CD8-positive, alpha-beta memory T cell (primary cell): ENCODE results near the gene ACTRT2. TPM values are rescaled to one million over a fixed set of nuclear protein-coding genes. Genes with fewer than 3 reads are reported as not detected.

Experiments
- CTCF ChIA-PET: fragments of 350-600 bp; sonication (Branson Sonifier 250); formaldehyde crosslinking; loops from one replicate; lab custom pipeline; 2021; ENCODE audit warnings: antibody characterized with exemption; lab: Charles Lee
- POLR2A ChIA-PET: fragments of 350-600 bp; sonication (Branson Sonifier 250); formaldehyde crosslinking; loops from one replicate; lab custom pipeline; 2021; ENCODE audit warnings: antibody characterized with exemption; lab: Charles Lee
- DNase-seq, 5 donors: peaks; one replicate each; pipeline versions ENCODE4 v3.0.0 to v3.0.0-alpha.2; 2020 to 2022; ENCODE audit warnings: mixed read lengths in 1 of 5
- H3K27ac ChIP-seq: one replicate; pipeline ENCODE4 v1.7.0; 2013; ENCODE audit warnings: low read depth, mild to moderate bottlenecking, low read length, moderate library complexity
- H3K27me3 ChIP-seq: 2 replicates; pipeline ENCODE4 v1.7.0; 2013; ENCODE audit warnings: low read length, mild to moderate bottlenecking; ENCODE audit not compliant: insufficient read depth, poor library complexity, severe bottlenecking
- H3K36me3 ChIP-seq: 2 replicates; pipeline ENCODE4 v1.7.0; 2013; ENCODE audit warnings: mild to moderate bottlenecking, low read length, moderate library complexity; ENCODE audit not compliant: insufficient read depth
- H3K4me1 ChIP-seq: 2 replicates; pipeline ENCODE4 v1.7.0; 2013; ENCODE audit warnings: mild to moderate bottlenecking, low read length, moderate library complexity; ENCODE audit not compliant: insufficient read depth
- H3K4me3 ChIP-seq: 2 replicates; pipeline ENCODE4 v1.7.0; 2013; ENCODE audit warnings: mild to moderate bottlenecking, low read length
- H3K9me3 ChIP-seq: 2 replicates; pipeline ENCODE4 v1.7.0; 2013; ENCODE audit warnings: mild to moderate bottlenecking, low read length
- H3K27ac Mint-ChIP-seq, 8 donors: one replicate each; pipeline ENCODE4 v1.8.0; 2020 to 2021; ENCODE audit warnings: mixed read lengths in 8 of 8, mild to moderate bottlenecking in 6 of 8, inconsistent platforms in 3 of 8, moderate library complexity in 3 of 8
- H3K27me3 Mint-ChIP-seq, 2 donors: one replicate each; pipeline ENCODE4 v1.8.0; 2020 to 2021; ENCODE audit warnings: mixed read lengths in 2 of 2, mild to moderate bottlenecking in 1 of 2, moderate library complexity in 1 of 2
- H3K36me3 Mint-ChIP-seq, 3 donors: one replicate each; pipeline ENCODE4 v1.8.0; 2020 to 2021; ENCODE audit warnings: mixed read lengths in 3 of 3, inconsistent platforms in 1 of 3, mild to moderate bottlenecking in 1 of 3
- H3K4me1 Mint-ChIP-seq, 3 donors: one replicate each; pipeline ENCODE4 v1.8.0; 2020 to 2021; ENCODE audit warnings: mixed read lengths in 3 of 3, inconsistent platforms in 1 of 3, mild to moderate bottlenecking in 1 of 3
- H3K4me3 Mint-ChIP-seq, 7 donors: one replicate each; pipeline ENCODE4 v1.8.0; 2020 to 2021; ENCODE audit warnings: mixed read lengths in 7 of 7, mild to moderate bottlenecking in 6 of 7, moderate library complexity in 4 of 7, inconsistent platforms in 2 of 7
- H3K9me3 Mint-ChIP-seq, 5 donors: one replicate each; pipeline ENCODE4 v1.8.0; 2020 to 2022; ENCODE audit warnings: mixed read lengths in 5 of 5, mild to moderate bottlenecking in 3 of 5, moderate library complexity in 2 of 5, inconsistent platforms in 1 of 5
- polyA plus RNA-seq: library from polyadenylated mRNA; unstranded; fragments of 300-500 nt; fragmentation: Illumina TruSeq; gene quantifications from one replicate; pipeline ENCODE4 v1.2.3, GENCODE V29; 2021
- total RNA-seq, 2 experiments: library from RNA; stranded (reverse); gene quantifications; one replicate each; pipeline ENCODE4 v1.2.3, GENCODE V29; 2021

Gene ACTRT2
- total and polyA plus RNA-seq, 3 experiments from 2014 or later = not detected

- no peaks in the 10 kb centered on the region for H3K36me3 Mint-ChIP-seq
- peaks cover 9 to 22% of the 10 kb centered on the region in 2 donors for H3K27me3 Mint-ChIP-seq
- H3K36me3 ChIP-seq = no peaks in the 10 kb centered on the region
- no peak within 1 kb of the TSS for H3K27ac Mint-ChIP-seq
- no peak within 1 kb of the TSS for H3K27ac ChIP-seq
- H3K27me3 ChIP-seq = peaks cover 8% of the 10 kb centered on the region
- peaks cover 1 to 4% (median 3%) of the 10 kb centered on the region in 3 donors for H3K4me1 Mint-ChIP-seq
- no peaks in the 10 kb centered on the region for H3K9me3 Mint-ChIP-seq
- H3K4me3 Mint-ChIP-seq = peak within 1 kb of the TSS; percentile 18 to 79 (median 73)
- H3K9me3 ChIP-seq = no peaks in the 10 kb centered on the region
- ChIA-PET CTCF (no interaction called here), POLR2A (no interaction called here)
- H3K4me3 ChIP-seq = no peak within 1 kb of the TSS
- H3K4me1 ChIP-seq = no peaks in the 10 kb centered on the region
- DNase-seq = peak in 1 of 5 donors; percentile 41
These were observed 47.5 kb downstream of the ACTRT2 start, which contains the start of gene PRDM16 for GRCh38 chr1:3068564-3069431. TSS of gene PRDM16 (plus strand) at chr1:3069203. CDS start at chr1:3069260, 57 bp downstream.

- H3K4me3 ChIP-seq = no peak overlapping the region
- H3K9me3 ChIP-seq = no peaks in the 10 kb centered on the region
- H3K27ac ChIP-seq = no peak overlapping the region
- H3K4me3 Mint-ChIP-seq = peak overlapping the region in 6 of 7 donors; percentile 18 to 62 (median 40)
- ChIA-PET POLR2A (no interaction called here), CTCF (no interaction called here)
- H3K36me3 Mint-ChIP-seq = no peaks in the 10 kb centered on the region
- H3K4me1 Mint-ChIP-seq = peaks cover 1 to 4% (median 3%) of the 10 kb centered on the region in 3 donors
- peak in 1 of 5 donors; percentile 36 for DNase-seq
- H3K9me3 Mint-ChIP-seq = no peaks in the 10 kb centered on the region
- H3K27me3 Mint-ChIP-seq = peaks cover 9 to 28% of the 10 kb centered on the region in 2 donors
- H3K36me3 ChIP-seq = no peaks in the 10 kb centered on the region
- no peaks in the 10 kb centered on the region for H3K4me1 ChIP-seq
- peaks cover 8% of the 10 kb centered on the region for H3K27me3 ChIP-seq
- no peak overlapping the region for H3K27ac Mint-ChIP-seq
These were observed 48.4 kb downstream of the ACTRT2 start for GRCh38 chr1:3069491-3070308.

GRCh38 chr1:3070309-3070643, 49.0 kb downstream of the ACTRT2 start:
- H3K27ac Mint-ChIP-seq = no peak overlapping the region
- peaks cover 1 to 4% (median 3%) of the 10 kb centered on the region in 3 donors for H3K4me1 Mint-ChIP-seq
- no peaks in the 10 kb centered on the region for H3K9me3 Mint-ChIP-seq
- no peaks in the 10 kb centered on the region for H3K4me1 ChIP-seq
- POLR2A ChIA-PET = no interaction called here
- peaks cover 8% of the 10 kb centered on the region for H3K27me3 ChIP-seq
- CTCF ChIA-PET = no interaction called here
- H3K36me3 Mint-ChIP-seq = no peaks in the 10 kb centered on the region
- H3K27me3 Mint-ChIP-seq = peaks cover 11 to 32% of the 10 kb centered on the region in 2 donors
- H3K9me3 ChIP-seq = no peaks in the 10 kb centered on the region
- H3K4me3 ChIP-seq = no peak overlapping the region
- H3K27ac ChIP-seq = no peak overlapping the region
- DNase-seq = no peak
- no peaks in the 10 kb centered on the region for H3K36me3 ChIP-seq
- no peak overlapping the region for H3K4me3 Mint-ChIP-seq

GRCh38 chr1:3070644-3071564, 49.6 kb downstream of the ACTRT2 start:
- peaks cover 8% of the 10 kb centered on the region for H3K27me3 ChIP-seq
- CTCF ChIA-PET = no interaction called here
- H3K36me3 ChIP-seq = no peaks in the 10 kb centered on the region
- H3K27me3 Mint-ChIP-seq = peaks cover 11 to 29% of the 10 kb centered on the region in 2 donors
- peaks cover 1 to 4% (median 3%) of the 10 kb centered on the region in 3 donors for H3K4me1 Mint-ChIP-seq
- H3K36me3 Mint-ChIP-seq = no peaks in the 10 kb centered on the region
- POLR2A ChIA-PET = no interaction called here
- no peak overlapping the region for H3K27ac Mint-ChIP-seq
- no peaks in the 10 kb centered on the region for H3K9me3 Mint-ChIP-seq
- H3K4me3 Mint-ChIP-seq = peak overlapping the region in 2 of 7 donors; percentile 9 to 53
- no peak overlapping the region for H3K27ac ChIP-seq
- H3K4me3 ChIP-seq = no peak overlapping the region
- H3K4me1 ChIP-seq = no peaks in the 10 kb centered on the region
- peak in 1 of 5 donors; percentile 39 for DNase-seq
- no peaks in the 10 kb centered on the region for H3K9me3 ChIP-seq

- no peaks in the 10 kb centered on the region for H3K36me3 ChIP-seq
- Mint-ChIP-seq H3K4me1 (peaks cover 1 to 4% (median 3%) of the 10 kb centered on the region in 3 donors), H3K4me3 (peak overlapping the region in 3 of 7 donors; percentile 8 to 40 (median 24)), H3K27me3 (peaks cover 11 to 30% of the 10 kb centered on the region in 2 donors), H3K36me3 (no peaks in the 10 kb centered on the region), H3K27ac (no peak overlapping the region), H3K9me3 (no peaks in the 10 kb centered on the region)
- H3K4me1 ChIP-seq = no peaks in the 10 kb centered on the region
- ChIA-PET CTCF (no interaction called here), POLR2A (no interaction called here)
- H3K27ac ChIP-seq = no peak overlapping the region
- H3K9me3 ChIP-seq = no peaks in the 10 kb centered on the region
- DNase-seq = peak in 1 of 5 donors; percentile 16
- H3K4me3 ChIP-seq = no peak overlapping the region
- peaks cover 8% of the 10 kb centered on the region for H3K27me3 ChIP-seq
These were observed 50.5 kb downstream of the ACTRT2 start for GRCh38 chr1:3071565-3072390.

Other genes starting within 250 kb of the ACTRT2 start
- 1 to 10 TPM; 1.1 TPM for gene TTC34, start 219.8 kb upstream of the ACTRT2 start, total RNA-seq
- 0.17 TPM for gene TTC34, start 219.8 kb upstream of the ACTRT2 start, polyA plus RNA-seq
- not detected for gene PRDM16, start 47.7 kb downstream of the ACTRT2 start, total RNA-seq
- gene PRDM16, start 47.7 kb downstream of the ACTRT2 start, polyA plus RNA-seq = not detected